ENCODE results near the gene UCHL1.
A peak's percentile ranks its signal among the peaks of the same experiment; 100 is the strongest.
"Not testable (repeated sequence)": the region's sequence is repeated elsewhere in the genome, so short reads cannot be mapped to it uniquely, and the experiment has no call there.

The UCHL1 gene

GRCh38 chr4:41290479-41290878, 33.8 kb downstream of the UCHL1 start:
- DNase-seq (ENCODE audit: low read depth), result no peak

- DNase-seq (ENCODE audit: low read depth), result peak; percentile 13
Observed at GRCh38 chr4:41294445-41295062, 37.8 kb downstream of the UCHL1 start.

- no peak for DNase-seq (ENCODE audit: low read depth)
Observed at GRCh38 chr4:41296995-41297394, 40.3 kb downstream of the UCHL1 start.

- DNase-seq (ENCODE audit: low read depth), result no peak
Observed at GRCh38 chr4:41297832-41298231, 41.1 kb downstream of the UCHL1 start.

GRCh38 chr4:41299486-41299885, 42.8 kb downstream of the UCHL1 start:
- DNase-seq (ENCODE audit: low read depth), result no peak

GRCh38 chr4:41301137-41301536, 44.4 kb downstream of the UCHL1 start:
- DNase-seq (ENCODE audit: low read depth), result no peak

- DNase-seq (ENCODE audit: low read depth), result no peak
Observed at GRCh38 chr4:41303372-41304118, 46.8 kb downstream of the UCHL1 start.

- DNase-seq (ENCODE audit: low read depth), result no peak
Observed at GRCh38 chr4:41304221-41304620, 47.5 kb downstream of the UCHL1 start.

GRCh38 chr4:41305476-41305875, 48.7 kb downstream of the UCHL1 start:
- DNase-seq (ENCODE audit: low read depth), result no peak

GRCh38 chr4:41307638-41308037, 50.9 kb downstream of the UCHL1 start:
- no peak for DNase-seq (ENCODE audit: low read depth)

- DNase-seq (ENCODE audit: low read depth), result no peak
Observed at GRCh38 chr4:41308398-41308797, 51.7 kb downstream of the UCHL1 start.

- not testable (repeated sequence) for DNase-seq (ENCODE audit: low read depth)
Observed at GRCh38 chr4:41315426-41315825, 58.7 kb downstream of the UCHL1 start.

GRCh38 chr4:41315862-41316261, 59.1 kb downstream of the UCHL1 start:
- no peak for DNase-seq (ENCODE audit: low read depth)

Measured in ELR (cell line).